GM18517 (cell line): Measurements from ENCODE around the gene ARHGAP6.
"Not testable (repeated sequence)": the region's sequence is repeated elsewhere in the genome, so short reads cannot be mapped to it uniquely, and the experiment has no call there.

Experiments used
- ATAC-seq: cut with Tn5 transposase; IDR thresholded peaks from one replicate; pipeline ENCODE4 v1.9.1; 2021; ENCODE audit warnings: mild to moderate bottlenecking, moderate library complexity; ENCODE audit not compliant: unreplicated experiment

The ARHGAP6 gene

GRCh38 chrX:11135564-11136185 lies 530.0 kb downstream of the ARHGAP6 start:
- ATAC-seq, result no peak

- no peak for ATAC-seq
These were observed 534.6 kb downstream of the ARHGAP6 start for GRCh38 chrX:11131146-11131545.

GRCh38 chrX:11130136-11130535 lies 535.6 kb downstream of the ARHGAP6 start:
- no peak for ATAC-seq

GRCh38 chrX:11129534-11130105 lies 536.1 kb downstream of the ARHGAP6 start:
- ATAC-seq, result no peak

- no peak for ATAC-seq
These were observed 540.7 kb downstream of the ARHGAP6 start for GRCh38 chrX:11125060-11125459.

- ATAC-seq, result no peak
These were observed 541.6 kb downstream of the ARHGAP6 start for GRCh38 chrX:11124112-11124511.

- not testable (repeated sequence) for ATAC-seq
These were observed 542.6 kb downstream of the ARHGAP6 start for GRCh38 chrX:11123087-11123486.

- no peak for ATAC-seq
These were observed 546.3 kb downstream of the ARHGAP6 start for GRCh38 chrX:11119313-11119943.

- ATAC-seq, result no peak
These were observed 548.0 kb downstream of the ARHGAP6 start for GRCh38 chrX:11117745-11118144.

- no peak for ATAC-seq
These were observed 552.0 kb downstream of the ARHGAP6 start for GRCh38 chrX:11113731-11114130.

- no peak for ATAC-seq
These were observed 553.8 kb downstream of the ARHGAP6 start for GRCh38 chrX:11111947-11112346.

GRCh38 chrX:11111037-11111851 lies 554.5 kb downstream of the ARHGAP6 start, which contains the start of gene HCCS:
TSS of gene HCCS (plus strand) at chrX:11111332. CDS start at chrX:11112061, 729 bp downstream.
- peak; percentile 85 for ATAC-seq

- no peak for ATAC-seq
These were observed 555.8 kb downstream of the ARHGAP6 start for GRCh38 chrX:11109968-11110367.

- no peak for ATAC-seq
These were observed 557.3 kb downstream of the ARHGAP6 start for GRCh38 chrX:11108253-11108941.

- no peak for ATAC-seq
These were observed 560.6 kb downstream of the ARHGAP6 start for GRCh38 chrX:11105080-11105479.

GRCh38 chrX:11103751-11104150 lies 562.0 kb downstream of the ARHGAP6 start:
- ATAC-seq, result no peak

- no peak for ATAC-seq
These were observed 562.7 kb downstream of the ARHGAP6 start for GRCh38 chrX:11103006-11103405.

- ATAC-seq, result no peak
These were observed 565.3 kb downstream of the ARHGAP6 start for GRCh38 chrX:11100281-11101035.

- no peak for ATAC-seq
These were observed 566.3 kb downstream of the ARHGAP6 start for GRCh38 chrX:11099465-11099864.

GRCh38 chrX:11097933-11098332 lies 567.8 kb downstream of the ARHGAP6 start:
- no peak for ATAC-seq
